ENCODE data around the gene PREPL. TPM values are rescaled to one million over a fixed set of nuclear protein-coding genes. Genes with fewer than 3 reads are reported as not detected.

PREPL gene
- total RNA-seq, 2 donors from 2014 or later, result 28.9 to 42.3 TPM

- no peaks in the 10 kb centered on the region for H3K36me3 Mint-ChIP-seq (ENCODE audit: low read depth)
- H3K4me1 ChIP-seq (ENCODE audit: control insufficient read depth, insufficient read depth, low read length), result no peaks in the 10 kb centered on the region
- TF ChIP-seq CTCF (conservative IDR thresholded peaks at IDR 0.05), result no peak
- no peaks in the 10 kb centered on the region for H3K27me3 ChIP-seq (ENCODE audit: control insufficient read depth, insufficient read depth, low read length, poor library complexity, severe bottlenecking)
- H3K9me3 ChIP-seq (ENCODE audit: control insufficient read depth, low read length), result no peaks in the 10 kb centered on the region
- H3K27me3 Mint-ChIP-seq (ENCODE audit: insufficient read depth), result no peaks in the 10 kb centered on the region
- H3K9me3 Mint-ChIP-seq, result peaks cover 3% of the 10 kb centered on the region
- DNase-seq, result no peak
- H3K4me3 Mint-ChIP-seq, result no peak overlapping the region
- peaks cover 6% of the 10 kb centered on the region for H3K4me1 Mint-ChIP-seq
- H3K4me3 ChIP-seq (ENCODE audit: low read length), result no peak overlapping the region
- no peak overlapping the region for H3K9ac ChIP-seq (ENCODE audit: extremely low read depth, low read length, poor library complexity, severe bottlenecking)
- WGBS, 2 experiments (ENCODE audit: insufficient coverage in 1 of 2, insufficient read length in 1 of 2), result 85 to 100% methylated on average over 2 of the region's 2 CpGs
- no peak overlapping the region for H3K27ac ChIP-seq (ENCODE audit: low read depth, low read length)
- H3K36me3 ChIP-seq (ENCODE audit: control insufficient read depth, insufficient read depth, low read length), result no peaks in the 10 kb centered on the region
- no peak overlapping the region for H3K27ac Mint-ChIP-seq
These were observed 87.7 kb downstream of the PREPL start for GRCh38 chr2:44273596-44273995.

GRCh38 chr2:44273076-44273475 is 88.2 kb downstream of the PREPL start:
- Histone ChIP-seq H3K9ac (ENCODE audit: extremely low read depth, low read length, poor library complexity, severe bottlenecking) (no peak overlapping the region), H3K9me3 (ENCODE audit: control insufficient read depth, low read length) (no peaks in the 10 kb centered on the region), H3K36me3 (ENCODE audit: control insufficient read depth, insufficient read depth, low read length) (no peaks in the 10 kb centered on the region), H3K27ac (ENCODE audit: low read depth, low read length) (no peak overlapping the region), H3K4me3 (ENCODE audit: low read length) (no peak overlapping the region), H3K27me3 (ENCODE audit: control insufficient read depth, insufficient read depth, low read length, poor library complexity, severe bottlenecking) (no peaks in the 10 kb centered on the region), H3K4me1 (ENCODE audit: control insufficient read depth, insufficient read depth, low read length) (peaks cover under 1% of the 10 kb centered on the region)
- no peak overlapping the region for H3K4me3 Mint-ChIP-seq
- 75 to 91% methylated on average over 1 to 3 of the region's 3 CpGs for WGBS, 2 experiments (ENCODE audit: insufficient coverage in 1 of 2, insufficient read length in 1 of 2)
- DNase-seq, result no peak
- H3K4me1 Mint-ChIP-seq, result peaks cover 11% of the 10 kb centered on the region
- TF ChIP-seq CTCF (conservative IDR thresholded peaks at IDR 0.05), result no peak
- H3K27ac Mint-ChIP-seq, result no peak overlapping the region
- no peaks in the 10 kb centered on the region for H3K36me3 Mint-ChIP-seq (ENCODE audit: low read depth)
- no peaks in the 10 kb centered on the region for H3K27me3 Mint-ChIP-seq (ENCODE audit: insufficient read depth)
- peaks cover 3% of the 10 kb centered on the region for H3K9me3 Mint-ChIP-seq

GRCh38 chr2:44271296-44271695 is 90.0 kb downstream of the PREPL start:
- no peak for DNase-seq
- WGBS, 2 experiments (ENCODE audit: insufficient coverage in 1 of 2, insufficient read length in 1 of 2), result 92 to 97% methylated on average over 6 to 7 of the region's 7 CpGs
- Histone ChIP-seq H3K27ac (ENCODE audit: low read depth, low read length) (no peak overlapping the region), H3K4me1 (ENCODE audit: control insufficient read depth, insufficient read depth, low read length) (peaks cover 6% of the 10 kb centered on the region), H3K36me3 (ENCODE audit: control insufficient read depth, insufficient read depth, low read length) (no peaks in the 10 kb centered on the region), H3K9me3 (ENCODE audit: control insufficient read depth, low read length) (no peaks in the 10 kb centered on the region), H3K4me3 (ENCODE audit: low read length) (no peak overlapping the region), H3K9ac (ENCODE audit: extremely low read depth, low read length, poor library complexity, severe bottlenecking) (no peak overlapping the region), H3K27me3 (ENCODE audit: control insufficient read depth, insufficient read depth, low read length, poor library complexity, severe bottlenecking) (no peaks in the 10 kb centered on the region)
- TF ChIP-seq CTCF (conservative IDR thresholded peaks at IDR 0.05), result no peak
- Mint-ChIP-seq H3K4me1 (peaks cover 18% of the 10 kb centered on the region), H3K9me3 (peaks cover 3% of the 10 kb centered on the region), H3K4me3 (no peak overlapping the region), H3K36me3 (ENCODE audit: low read depth) (no peaks in the 10 kb centered on the region), H3K27ac (no peak overlapping the region), H3K27me3 (ENCODE audit: insufficient read depth) (no peaks in the 10 kb centered on the region)

All from endodermal cell (in vitro differentiated cells).